DMS 273 (cell line): ENCODE results near the gene RHBDL2.
A peak's percentile ranks its signal among the peaks of the same experiment; 100 is the strongest.
"Not testable (repeated sequence)": the region's sequence is repeated elsewhere in the genome, so short reads cannot be mapped to it uniquely, and the experiment has no call there.

Experiments used
- DNase-seq: peaks from one replicate; lab custom pipeline; 2025; ENCODE audit not compliant: unreplicated experiment; lab: John Stamatoyannopoulos, UW

RHBDL2 gene

GRCh38 chr1:38941527-38942019 lies at the start of gene RHBDL2:
TSS of gene RHBDL2 (minus strand) at chr1:38941830. CDS start at chr1:38919212, 22,618 bp downstream.
- DNase-seq = peak; percentile 98

GRCh38 chr1:38990738-38991637 lies 49.4 kb upstream of the RHBDL2 start, which contains the start of gene AKIRIN1:
TSS of gene AKIRIN1 (plus strand) at chr1:38991276. CDS start at chr1:38991381, 105 bp downstream.
- DNase-seq = peak; percentile 100

GRCh38 chr1:38990386-38990737 lies 48.7 kb upstream of the RHBDL2 start:
- peak; percentile 99 for DNase-seq

GRCh38 chr1:38989979-38990378 lies 48.3 kb upstream of the RHBDL2 start:
- DNase-seq = no peak

GRCh38 chr1:38979380-38979779 lies 37.8 kb upstream of the RHBDL2 start:
- not testable (repeated sequence) for DNase-seq

- peak; percentile 94 for DNase-seq
Measured at GRCh38 chr1:38978245-38978542, 36.6 kb upstream of the RHBDL2 start.

GRCh38 chr1:38977399-38978244 lies 36.0 kb upstream of the RHBDL2 start:
- not testable (repeated sequence) for DNase-seq

- DNase-seq = peak; percentile 100
Measured at GRCh38 chr1:38973659-38974437, 32.2 kb upstream of the RHBDL2 start.

- peak; percentile 88 for DNase-seq
Measured at GRCh38 chr1:38973145-38973544, 31.5 kb upstream of the RHBDL2 start.

GRCh38 chr1:38964140-38964548 lies 22.5 kb upstream of the RHBDL2 start:
- peak; percentile 93 for DNase-seq

- no peak for DNase-seq
Measured at GRCh38 chr1:38962560-38962959, 20.9 kb upstream of the RHBDL2 start.

GRCh38 chr1:38962113-38962512 lies 20.5 kb upstream of the RHBDL2 start:
- no peak for DNase-seq

- DNase-seq = no peak
Measured at GRCh38 chr1:38958967-38959366, 17.3 kb upstream of the RHBDL2 start.

GRCh38 chr1:38953433-38953860 lies 11.8 kb upstream of the RHBDL2 start:
- DNase-seq = peak; percentile 85

GRCh38 chr1:38950553-38950952 lies 8.9 kb upstream of the RHBDL2 start:
- DNase-seq = no peak

- no peak for DNase-seq
Measured at GRCh38 chr1:38944547-38944946, 2.9 kb upstream of the RHBDL2 start.

- no peak for DNase-seq
Measured at GRCh38 chr1:38942664-38943428, 1.2 kb upstream of the RHBDL2 start.

GRCh38 chr1:38941093-38941492 lies 537 bp downstream of the RHBDL2 start:
- no peak for DNase-seq

GRCh38 chr1:38940339-38941047 lies 1.1 kb downstream of the RHBDL2 start:
- no peak for DNase-seq
